ENCODE measurements around the gene LMBRD2.

The LMBRD2 gene

DNA sequence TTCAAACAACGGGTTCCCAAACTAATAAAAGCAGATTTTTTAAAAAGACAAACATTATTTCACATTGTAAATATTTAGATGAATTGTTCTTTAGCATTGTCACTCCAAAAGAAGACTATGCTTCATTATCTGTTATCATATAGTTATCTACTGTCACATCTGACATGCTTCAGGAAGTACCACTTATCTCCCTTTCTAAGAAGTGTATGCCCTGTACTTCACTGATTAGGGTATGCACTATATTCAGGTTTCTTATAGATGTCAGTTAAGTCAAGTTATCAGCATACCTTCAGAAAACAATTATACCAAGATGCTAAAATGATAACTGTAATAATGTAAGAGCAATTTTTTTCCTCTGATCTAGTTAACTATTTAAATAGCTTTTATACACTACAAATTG, 40.4 kb downstream of the LMBRD2 start:
- DNase-seq (ENCODE audit: low read depth in 2 of 3, low spot score in 1 of 3) = no peak

DNA sequence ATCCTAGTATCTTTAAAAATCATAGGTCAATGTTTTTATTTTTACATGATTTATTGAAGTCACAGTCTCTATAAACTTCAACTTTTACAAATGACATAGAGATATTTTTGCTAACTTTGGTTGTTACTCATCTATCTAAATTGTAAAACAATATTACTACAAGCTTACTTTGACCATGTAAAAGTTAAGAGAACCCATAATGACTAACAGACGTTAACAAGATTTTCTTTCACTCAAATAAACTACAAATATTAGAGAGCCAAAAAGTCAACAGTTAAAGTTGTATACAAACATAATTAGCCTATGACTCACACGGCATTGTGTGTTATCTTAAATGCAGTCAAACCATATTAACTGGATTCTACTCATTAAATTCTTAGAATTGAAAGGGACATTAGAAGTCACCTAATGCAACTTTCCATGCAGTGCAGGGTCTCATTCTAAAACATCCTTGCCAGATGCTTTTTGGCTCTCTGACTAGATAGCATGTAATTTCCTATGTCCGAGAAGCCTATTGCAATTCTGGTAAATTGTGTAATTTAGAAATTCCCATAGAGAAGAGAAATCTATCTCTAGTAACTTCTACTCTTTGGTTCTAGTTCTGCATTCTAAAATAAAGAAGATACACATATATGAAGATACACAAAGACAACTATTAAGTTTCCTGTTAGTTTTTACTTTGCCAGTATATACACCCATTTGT, 42.8 kb downstream of the LMBRD2 start:
- DNase-seq (ENCODE audit: low read depth in 2 of 3, low spot score in 1 of 3) = no peak

DNA sequence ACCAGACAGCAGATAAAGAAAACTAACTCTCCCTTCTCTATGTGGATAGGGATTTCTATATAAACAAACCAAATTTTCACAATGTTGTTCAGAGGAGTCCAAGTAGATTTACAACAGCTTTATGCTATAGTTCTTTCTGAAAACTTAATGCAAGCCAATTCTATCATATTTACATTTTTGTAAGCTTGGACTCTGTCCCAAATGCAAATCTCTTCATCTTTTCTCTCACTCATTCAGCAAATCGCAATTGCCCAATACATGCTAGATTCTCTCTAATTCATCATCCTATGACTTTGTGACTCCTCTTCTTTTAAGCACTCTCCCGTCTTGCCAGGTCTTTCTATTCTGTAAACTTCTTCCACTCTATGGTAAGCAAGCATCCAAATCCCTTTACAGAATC, 45.9 kb downstream of the LMBRD2 start:
- DNase-seq (ENCODE audit: low read depth in 2 of 3, low spot score in 1 of 3) = no peak

DNA sequence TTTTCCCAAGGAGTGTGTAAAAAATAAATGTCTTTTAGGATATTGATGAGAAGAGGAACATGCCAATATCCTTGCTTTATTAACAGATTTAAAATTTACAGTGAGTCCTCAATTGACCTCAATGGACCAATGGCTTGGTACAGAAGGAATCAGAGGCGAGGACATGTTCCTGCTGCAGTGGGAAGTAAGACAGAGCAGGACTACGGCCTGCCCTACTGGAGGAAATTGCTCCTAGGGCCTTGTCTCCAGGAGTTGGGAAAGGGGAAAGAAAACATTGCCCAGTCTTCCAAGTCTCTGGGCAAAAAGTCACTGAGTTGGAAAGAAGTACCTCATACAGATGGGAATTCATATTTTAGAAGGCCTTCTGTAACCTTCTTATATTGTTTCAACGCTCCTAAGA, 51.9 kb downstream of the LMBRD2 start:
- no peak for DNase-seq (ENCODE audit: low read depth in 2 of 3, low spot score in 1 of 3)

DNA sequence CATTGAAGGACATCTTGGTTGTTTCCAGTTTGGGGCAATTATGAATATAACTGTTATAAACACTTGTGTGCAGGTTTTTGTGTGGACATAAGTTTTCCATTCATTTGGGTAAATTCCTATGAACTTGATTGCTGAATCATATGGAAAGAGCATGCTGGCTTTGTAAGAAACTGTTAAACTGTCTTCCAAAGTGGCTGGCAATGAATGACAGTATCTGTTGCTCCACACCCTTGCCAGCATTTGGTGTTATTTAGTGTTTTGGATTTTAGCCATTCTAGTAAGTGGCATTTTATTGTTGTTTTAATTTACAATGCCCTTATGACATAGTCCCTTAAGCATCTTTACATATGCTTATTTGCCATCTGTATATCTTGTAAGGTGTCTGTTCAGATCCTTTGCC, 55.2 kb downstream of the LMBRD2 start:
- DNase-seq (ENCODE audit: low read depth in 2 of 3, low spot score in 1 of 3) = no peak

DNA sequence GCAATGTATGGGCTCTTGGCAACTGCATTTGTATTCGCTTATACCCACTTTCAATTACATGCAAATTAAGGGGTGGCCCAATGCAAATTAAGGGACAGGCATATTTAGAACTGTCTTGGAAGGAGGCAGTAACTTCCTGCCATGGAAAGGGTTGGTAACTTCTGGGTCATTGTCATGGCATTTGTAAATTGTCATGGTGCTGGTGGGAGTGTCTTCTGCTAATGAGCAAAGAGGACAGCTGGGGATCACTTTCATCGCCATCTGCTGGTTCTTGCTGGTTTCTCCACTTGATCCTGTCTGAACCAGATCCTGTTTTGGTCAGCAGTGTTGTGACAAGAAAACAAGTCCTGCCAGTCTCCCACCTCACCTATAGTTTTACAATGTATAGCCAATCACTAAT, 61.7 kb downstream of the LMBRD2 start:
- DNase-seq (ENCODE audit: low read depth in 2 of 3, low spot score in 1 of 3) = no peak

DNA sequence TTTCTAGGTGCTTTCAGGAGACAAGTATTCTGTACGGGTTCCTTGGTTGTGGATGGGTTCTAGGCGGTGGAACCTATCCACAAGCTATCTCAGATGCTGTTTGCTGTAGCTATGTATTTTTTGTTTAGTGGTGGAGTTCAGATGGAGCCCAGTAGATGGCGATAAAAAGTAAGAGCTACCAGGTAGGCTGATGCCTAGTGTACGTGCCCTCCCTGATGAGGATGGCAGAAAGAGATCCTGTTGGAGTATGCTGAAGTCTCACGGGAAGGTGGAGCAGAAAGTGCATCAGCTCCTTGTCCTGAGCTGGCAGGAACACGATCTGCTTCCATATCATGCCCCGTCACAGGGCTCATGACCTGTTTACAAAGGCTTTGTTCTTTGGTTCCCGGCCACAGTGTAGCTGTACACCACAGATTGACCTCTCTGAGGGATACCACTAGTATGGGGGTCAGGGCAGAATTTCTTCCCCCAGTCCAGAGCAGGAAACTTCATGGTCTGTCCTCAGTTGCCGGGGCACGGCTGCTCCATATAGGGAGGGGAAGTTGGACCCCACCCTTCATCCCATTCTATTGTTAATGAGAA, 72.4 kb downstream of the LMBRD2 start:
- peak in 1 of 3 donors; percentile 28 for DNase-seq (ENCODE audit: low read depth in 2 of 3, low spot score in 1 of 3)

DNA sequence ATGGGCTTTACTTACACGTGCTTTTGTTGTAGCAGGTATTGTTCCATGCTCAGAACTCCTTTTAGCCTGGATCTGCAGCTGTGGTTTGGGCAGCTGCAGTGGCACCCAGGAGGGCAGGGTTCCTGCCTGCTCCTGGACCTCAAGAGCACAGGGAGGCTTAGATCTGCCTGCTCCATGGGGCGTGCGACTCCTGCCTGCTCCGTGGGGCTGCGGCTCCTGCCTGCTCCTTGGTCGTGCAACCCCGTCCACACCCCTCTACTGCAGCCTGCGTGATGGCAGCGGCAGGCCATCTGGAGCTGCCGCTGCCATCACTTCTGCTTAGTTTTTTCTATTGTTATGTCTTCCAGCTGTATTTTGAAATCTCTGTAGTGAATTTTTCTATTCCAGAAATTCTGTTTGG, 73.3 kb downstream of the LMBRD2 start:
- no peak for DNase-seq (ENCODE audit: low read depth in 2 of 3, low spot score in 1 of 3)

DNA sequence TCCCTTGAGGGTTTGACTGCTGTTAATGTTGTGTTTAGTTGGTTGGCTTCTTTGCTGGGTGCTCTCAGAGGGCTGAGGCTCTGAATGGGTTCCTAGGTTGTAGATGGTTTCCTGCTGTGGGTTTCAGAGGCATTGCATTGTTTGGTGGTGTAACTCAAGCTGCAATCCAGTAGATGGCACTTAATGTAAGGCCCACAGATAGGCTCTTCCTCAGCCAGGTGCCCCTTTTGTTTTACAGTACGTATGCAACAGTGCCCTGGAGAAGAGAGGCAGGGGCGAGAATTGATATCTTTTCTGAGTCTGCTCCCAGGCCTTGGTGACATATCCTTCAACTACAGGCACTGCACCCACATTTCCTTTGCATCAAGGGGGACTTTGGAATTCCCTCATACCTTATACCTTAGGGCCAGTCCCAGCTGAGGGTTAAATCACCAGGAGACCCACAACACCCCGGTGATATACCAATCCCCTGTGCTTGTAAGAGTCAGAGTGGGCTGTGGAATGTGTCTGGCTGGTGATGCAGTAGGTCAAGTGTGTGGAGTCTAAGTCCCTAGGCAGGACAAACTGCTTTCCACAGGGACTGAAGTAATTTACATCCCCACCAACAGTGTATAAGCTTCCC, 78.0 kb downstream of the LMBRD2 start:
- DNase-seq (ENCODE audit: low read depth in 2 of 3, low spot score in 1 of 3) = no peak

DNA sequence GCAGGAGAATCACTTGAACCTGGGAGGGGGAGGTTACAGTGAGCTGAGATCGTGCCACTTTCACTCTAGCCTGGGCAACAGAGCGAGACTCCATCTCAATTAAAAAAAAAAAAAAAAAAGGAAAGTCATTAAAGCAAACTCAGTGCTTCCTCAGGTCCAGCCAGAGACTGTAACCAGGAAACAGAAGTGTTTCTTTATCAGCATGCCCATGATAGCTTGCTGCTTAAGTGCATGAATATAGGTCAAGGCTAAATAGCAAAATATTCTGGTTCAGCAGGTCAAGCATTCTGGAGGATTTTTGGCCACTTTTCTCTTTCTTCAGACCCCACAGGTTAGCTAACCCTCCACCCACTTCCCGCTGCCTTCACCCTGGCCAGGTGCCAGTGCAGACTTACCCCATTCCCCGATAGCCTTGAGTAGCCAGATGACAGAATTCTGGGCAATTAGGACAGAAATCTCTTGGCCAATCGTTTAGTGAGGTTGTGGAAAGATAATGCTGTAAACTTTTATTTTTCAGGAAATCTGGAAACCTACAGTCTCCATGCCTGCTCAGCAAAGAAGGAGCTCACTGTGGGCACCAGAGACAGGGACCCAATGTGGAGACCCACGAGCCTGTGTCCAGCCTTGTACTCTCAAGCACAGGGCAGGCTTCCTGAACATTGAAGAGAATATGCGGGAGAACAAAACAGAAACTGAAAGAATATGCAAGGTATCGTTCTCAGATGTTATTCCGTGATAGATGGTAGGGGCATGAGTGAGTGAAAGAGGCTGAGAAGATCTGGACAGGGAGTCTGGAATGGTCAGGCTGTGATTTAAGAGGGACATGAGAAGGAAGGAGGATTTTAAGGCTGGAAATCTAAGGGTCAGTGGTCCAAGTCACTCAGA, 80.8 kb downstream of the LMBRD2 start:
- DNase-seq (ENCODE audit: low read depth in 2 of 3, low spot score in 1 of 3) = no peak

DNA sequence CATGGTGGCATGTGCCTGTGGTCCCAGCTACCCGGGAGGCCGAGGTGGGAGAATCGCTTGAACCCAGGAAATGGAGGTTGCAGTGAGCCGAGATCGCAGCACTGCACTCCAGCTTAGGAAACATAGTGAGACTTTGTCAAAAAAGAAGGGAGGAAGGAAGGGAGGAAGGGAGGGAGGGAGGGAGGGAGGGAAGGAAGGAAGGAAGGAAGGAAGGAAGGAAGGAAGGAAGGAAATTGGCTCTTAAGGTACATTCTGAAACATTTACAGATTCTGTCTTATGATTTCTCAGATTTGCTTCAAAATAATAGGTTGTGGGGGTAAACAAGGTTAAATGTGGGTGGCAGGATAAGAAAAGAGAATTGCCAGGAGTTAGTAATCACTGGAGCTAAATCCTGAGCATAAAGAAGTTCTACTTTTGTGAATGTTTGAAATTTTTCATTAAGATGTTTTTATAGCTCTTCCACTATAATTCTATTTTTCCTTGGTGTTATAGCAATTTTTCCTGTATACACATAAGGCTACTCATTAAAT, 82.9 kb downstream of the LMBRD2 start:
- no peak for DNase-seq (ENCODE audit: low read depth in 2 of 3, low spot score in 1 of 3)

DNA sequence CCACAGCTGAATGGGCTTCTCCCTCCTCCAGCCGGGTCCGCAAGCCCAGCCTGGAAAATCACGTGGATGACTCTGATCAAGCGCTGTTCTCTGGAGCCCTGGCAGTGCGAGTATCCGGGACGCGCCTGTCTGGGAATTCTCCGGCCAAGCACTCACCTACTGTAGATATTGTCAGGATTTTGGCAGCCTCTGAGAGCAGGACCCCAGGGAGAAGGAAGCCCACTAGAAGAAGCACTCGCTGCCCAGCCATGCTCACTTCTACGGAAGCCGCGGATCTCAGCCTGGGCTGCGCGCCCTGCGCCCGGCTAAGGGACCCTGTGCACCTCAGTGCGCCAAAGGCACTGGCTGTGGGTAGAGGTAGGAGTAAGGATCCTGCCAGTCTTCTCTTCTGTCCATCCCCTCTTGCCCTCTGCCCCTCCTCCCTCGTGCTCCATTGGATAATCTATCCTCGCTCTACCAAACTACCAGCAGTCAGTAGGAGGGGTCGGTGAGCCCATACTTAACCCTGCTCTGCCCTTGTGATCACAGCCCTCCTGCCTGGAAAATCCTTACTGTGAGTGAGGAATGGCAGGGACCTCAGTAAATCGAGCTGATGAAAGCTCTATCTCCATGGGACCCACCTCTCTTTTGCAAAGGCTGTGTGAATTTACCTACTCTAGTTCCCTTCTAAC, 85.0 kb downstream of the LMBRD2 start, which contains the start of gene UGT3A2:
Gene UGT3A2 (minus strand): TSS at position 343 of the 671 bp plus-strand sequence. CDS start 93 bp downstream, at position 250.
- no peak for DNase-seq (ENCODE audit: low read depth in 2 of 3, low spot score in 1 of 3)

DNA sequence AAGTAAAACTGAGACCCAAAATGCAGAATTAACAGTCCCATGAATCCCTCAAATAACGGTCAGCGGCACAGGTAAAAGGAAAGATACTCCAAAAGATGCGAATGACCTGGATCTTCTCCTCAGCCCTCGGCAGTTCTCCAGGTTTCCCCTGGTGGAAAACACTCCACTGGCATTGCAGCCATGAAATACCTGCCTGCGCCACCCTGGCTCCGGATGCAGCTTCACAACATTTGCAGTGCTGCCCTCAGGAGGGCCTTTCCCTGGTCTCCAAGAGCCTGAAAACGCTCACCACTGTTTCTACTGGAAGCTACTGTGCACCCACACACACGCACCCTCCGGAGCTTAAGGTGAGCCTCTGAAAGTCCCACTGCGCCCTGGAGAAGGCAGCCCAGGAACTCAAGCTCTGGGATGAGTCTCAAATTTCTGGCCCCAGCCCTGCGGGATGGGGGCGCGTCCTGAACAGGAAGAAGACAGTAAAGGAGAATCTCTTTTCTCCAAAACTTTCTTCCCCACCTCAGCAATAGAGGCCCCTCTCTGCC, 85.6 kb downstream of the LMBRD2 start:
- no peak for DNase-seq (ENCODE audit: low read depth in 2 of 3, low spot score in 1 of 3)

DNA sequence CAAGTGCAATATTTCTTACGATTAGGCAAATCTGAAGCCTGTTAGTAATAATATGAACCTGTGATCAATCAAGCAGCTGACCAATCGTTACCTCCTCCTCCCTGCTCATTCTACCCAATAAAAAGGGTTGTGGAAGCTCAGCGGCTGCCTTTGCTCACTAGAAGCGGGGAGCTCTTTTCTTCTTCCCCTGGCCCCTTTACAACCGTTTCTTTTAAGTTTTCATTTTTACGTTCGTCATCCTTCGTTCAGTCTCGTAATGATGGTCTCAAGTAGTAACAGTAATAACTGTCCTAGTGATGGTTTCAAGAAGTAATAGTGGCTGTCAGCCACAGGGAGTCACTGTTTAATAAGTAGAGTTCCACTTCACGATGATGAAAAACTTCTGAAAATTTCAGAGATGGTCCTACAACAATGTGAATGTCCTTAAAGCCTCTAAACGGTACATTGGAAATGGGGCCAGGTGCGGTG, 91.2 kb downstream of the LMBRD2 start:
- no peak for DNase-seq (ENCODE audit: low read depth in 2 of 3, low spot score in 1 of 3)

DNA sequence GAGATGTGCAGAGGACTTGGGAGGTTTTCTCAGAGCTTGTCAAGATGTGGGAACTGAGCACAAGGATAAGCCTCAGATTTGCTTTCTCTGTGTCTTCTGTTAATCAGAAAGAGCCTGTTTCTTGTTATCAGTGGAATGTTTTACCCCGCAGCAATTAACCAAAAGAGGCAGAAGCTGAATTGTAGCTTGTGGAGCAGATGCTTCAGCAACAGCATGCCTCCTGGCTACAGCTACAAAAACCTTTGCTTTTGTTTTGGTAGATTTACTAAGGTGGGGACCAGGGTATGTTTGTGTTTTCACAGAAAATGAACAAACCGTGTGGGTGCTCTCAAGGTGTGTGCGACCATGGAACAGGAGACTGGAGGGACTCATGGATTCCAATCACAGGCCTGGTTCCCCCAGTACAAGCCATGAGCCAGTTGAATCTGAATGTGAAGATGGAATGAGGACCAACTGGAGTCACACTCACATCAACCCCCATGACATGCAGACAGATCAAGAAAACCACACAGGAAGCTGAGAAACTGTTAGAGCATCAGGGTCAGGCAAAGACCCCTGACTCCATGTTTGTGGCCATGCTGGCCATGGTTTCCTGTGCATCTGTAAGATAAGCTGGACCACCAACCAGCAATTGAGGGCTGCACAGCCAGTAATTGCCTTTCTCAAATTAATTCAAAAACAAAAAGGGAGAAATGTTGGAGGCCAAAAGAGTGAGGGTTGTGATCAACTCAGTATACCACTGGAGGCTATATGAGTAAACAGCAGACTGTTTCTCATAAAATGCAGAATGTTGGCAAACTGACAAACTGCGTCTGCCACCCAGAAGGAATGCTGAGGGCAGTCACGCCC, 91.9 kb downstream of the LMBRD2 start:
- DNase-seq (ENCODE audit: low read depth in 2 of 3, low spot score in 1 of 3) = no peak

DNA sequence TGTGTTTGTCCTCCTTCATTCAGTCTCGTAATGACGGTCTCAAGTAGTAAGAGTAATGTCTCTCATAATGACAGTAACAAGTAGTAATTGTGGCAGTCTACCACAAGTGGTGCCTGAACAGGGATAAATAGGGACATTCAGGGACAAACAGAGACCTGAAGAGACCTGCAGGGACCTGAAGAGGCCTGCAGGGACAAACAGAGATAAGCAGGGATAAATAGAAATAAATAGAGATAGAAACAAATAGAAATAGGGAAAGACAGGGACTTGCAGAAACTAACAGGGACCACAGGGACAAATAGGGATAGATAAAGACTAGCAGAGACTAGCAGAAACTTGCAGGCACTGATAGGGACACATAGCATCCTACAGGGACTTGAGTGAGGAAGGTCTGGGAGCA, 92.9 kb downstream of the LMBRD2 start:
- no peak for DNase-seq (ENCODE audit: low read depth in 2 of 3, low spot score in 1 of 3)

DNA sequence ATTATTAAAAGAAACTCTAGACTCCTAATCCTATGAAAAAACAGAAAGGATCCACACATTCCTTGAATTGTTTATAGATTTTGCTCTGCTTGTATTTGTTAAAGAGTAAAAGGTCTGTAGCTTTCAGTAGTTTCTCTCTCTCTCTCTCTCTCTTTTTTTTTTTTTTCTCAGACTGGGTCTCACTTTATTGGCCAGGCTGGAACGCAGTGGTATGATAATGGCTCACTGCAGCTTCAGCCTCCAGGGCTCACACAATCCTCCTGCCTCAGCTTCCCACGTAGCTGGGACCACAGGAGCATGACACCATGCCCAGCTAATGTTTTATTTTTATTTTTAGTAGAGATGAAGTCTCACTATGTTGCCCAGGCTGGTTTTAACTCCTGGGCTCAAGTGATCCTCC, 94.3 kb downstream of the LMBRD2 start:
- DNase-seq (ENCODE audit: low read depth in 2 of 3, low spot score in 1 of 3) = no peak

DNA sequence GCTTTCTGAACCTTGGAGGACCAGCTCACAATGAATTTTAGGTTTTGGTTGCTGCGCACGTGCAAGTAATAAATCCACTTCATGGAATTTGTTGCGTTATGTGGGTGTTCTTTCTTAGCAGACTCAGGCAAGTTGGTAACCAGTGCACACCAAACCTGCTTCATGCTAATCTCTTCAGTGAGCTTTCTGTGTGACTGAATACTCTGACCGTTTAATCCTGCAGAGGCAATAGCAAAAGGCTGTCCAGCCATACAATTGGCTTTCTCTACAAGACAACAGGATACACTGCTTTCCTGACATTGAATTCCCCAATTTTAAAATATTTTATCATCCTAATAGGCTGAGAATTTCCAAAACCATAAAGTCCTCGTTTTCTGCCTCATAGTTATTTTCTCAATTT, 95.3 kb downstream of the LMBRD2 start:
- DNase-seq (ENCODE audit: low read depth in 2 of 3, low spot score in 1 of 3) = no peak

DNA sequence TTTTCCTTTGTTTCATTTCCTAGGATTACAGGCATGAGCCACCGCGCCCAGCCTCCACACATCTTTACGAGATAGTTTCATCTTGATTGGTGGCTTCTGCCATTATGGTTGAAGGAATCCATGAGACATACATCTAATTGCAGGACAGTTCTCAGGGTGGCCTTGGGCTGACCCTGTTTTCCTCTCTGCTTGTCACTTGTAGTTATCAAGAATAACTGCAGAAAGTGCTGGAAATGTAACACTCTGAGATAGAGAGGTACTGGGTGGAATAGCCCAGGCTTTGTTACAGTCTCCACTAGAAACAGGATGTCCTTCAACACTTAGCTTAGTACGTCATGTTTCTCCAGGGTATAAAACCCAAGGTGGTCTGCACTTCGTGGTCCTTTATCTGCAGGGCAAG, 95.7 kb downstream of the LMBRD2 start:
- DNase-seq (ENCODE audit: low read depth in 2 of 3, low spot score in 1 of 3) = no peak

DNA sequence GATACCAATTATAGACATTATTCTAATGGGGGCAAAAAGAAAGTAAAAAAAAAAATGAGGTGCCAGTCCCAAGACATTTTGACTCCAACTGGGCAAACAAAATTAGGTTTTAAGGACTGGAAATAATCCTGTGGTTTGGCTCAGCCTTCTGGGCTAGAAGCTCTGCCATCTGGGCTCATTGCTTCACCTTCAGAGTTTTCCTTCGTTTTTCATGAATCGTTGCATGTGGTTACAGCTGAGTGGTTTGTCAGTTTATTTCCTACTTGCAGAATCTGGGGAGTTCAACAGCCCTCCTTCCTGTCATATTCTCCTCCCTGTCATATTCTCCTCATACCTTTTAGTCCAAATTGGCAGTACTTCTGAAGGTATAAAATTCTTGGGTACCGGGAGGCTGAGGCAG, 97.0 kb downstream of the LMBRD2 start:
- DNase-seq (ENCODE audit: low read depth in 2 of 3, low spot score in 1 of 3) = no peak

Data from stimulated activated CD4-positive, alpha-beta T cell treated with anti-CD3 and anti-CD28 coated beads, Interleukin-12 subunit alpha, Interleukin-12 subunit beta, amount 100 ng/mL, for 48 hours (primary cell).